GM12891 (cell line): Measurements from ENCODE around the gene SLC25A47.
"Not testable (repeated sequence)": the region's sequence is repeated elsewhere in the genome, so short reads cannot be mapped to it uniquely, and the experiment has no call there.

Experiments
- DNase-seq: peaks from one replicate; pipeline ENCODE4 v3.0.0; 2011; ENCODE audit warnings: low spot score; ENCODE audit not compliant: insufficient read length
- FAIRE-seq: peaks from 2 replicates; lab custom pipeline; 2011; peaks lifted over from hg19 to GRCh38; lab: Jason Lieb, UNC
- PAX5 ChIP-seq: IDR thresholded peaks from 2 replicates; pipeline ENCODE4 v1.6.1; 2011; ENCODE audit warnings: low read length, moderate library complexity, mild to moderate bottlenecking; ENCODE audit not compliant: insufficient read depth, severe bottlenecking
- POLR2A ChIP-seq: IDR thresholded peaks from 2 replicates; pipeline ENCODE4 v1.6.1; 2011; ENCODE audit warnings: low read depth, low read length, control low read depth
- POLR2AphosphoS5 ChIP-seq: IDR thresholded peaks from 2 replicates; pipeline ENCODE4 v1.6.1; 2011; ENCODE audit warnings: low read depth, low read length, control low read depth
- POU2F2 ChIP-seq: IDR thresholded peaks from 2 replicates; pipeline ENCODE4 v1.6.1; 2011; ENCODE audit warnings: low read depth, mild to moderate bottlenecking, control low read depth, low read length, moderate library complexity
- SPI1 ChIP-seq: IDR thresholded peaks from 2 replicates; pipeline ENCODE4 v1.6.1; 2011; ENCODE audit warnings: low read depth, low read length, control low read depth
- TAF1 ChIP-seq: IDR thresholded peaks from 2 replicates; pipeline ENCODE4 v1.6.1; 2011; ENCODE audit warnings: low read depth, low read length, control low read depth

SLC25A47 gene

DNA sequence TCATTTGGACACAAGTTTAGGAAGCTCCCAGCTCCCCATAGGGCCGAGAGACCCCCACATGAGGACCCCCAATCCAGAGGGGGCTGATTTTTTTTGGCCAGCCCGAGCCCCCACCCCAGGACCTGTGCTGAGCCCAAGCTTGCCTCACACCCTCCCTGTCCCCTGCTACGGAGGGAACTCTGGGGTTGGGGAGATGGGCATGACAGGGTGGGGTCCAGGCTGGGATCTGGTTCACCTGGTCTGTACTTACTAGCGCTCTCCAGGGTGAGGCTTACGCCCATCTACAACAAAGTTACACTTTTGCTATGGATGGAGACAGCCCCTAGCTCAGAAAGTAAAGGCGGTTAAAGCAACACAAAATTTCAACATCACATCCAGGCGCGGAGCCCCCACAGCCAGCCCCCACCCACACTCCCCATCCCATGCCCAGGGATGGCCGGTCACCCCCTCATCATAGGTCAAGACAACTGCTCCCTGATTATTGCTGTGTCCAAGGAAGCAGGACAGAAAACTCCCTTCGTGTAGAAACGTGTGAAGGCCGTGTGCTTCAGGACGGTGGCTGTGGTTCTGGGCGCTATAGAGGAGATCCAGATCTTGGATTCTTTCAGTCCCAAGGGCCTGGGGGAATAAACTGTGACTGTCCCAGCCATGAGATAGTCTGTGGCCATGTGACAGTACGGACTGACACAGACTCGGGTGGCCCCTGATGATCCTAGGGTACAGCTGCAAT is 27.6 kb upstream of the SLC25A47 start:
- no peak for DNase-seq
- TF ChIP-seq POLR2AphosphoS5 (no peak), POU2F2 (no peak), PAX5 (no peak), POLR2A (no peak), SPI1 (no peak), TAF1 (no peak)
- FAIRE-seq = no peak

DNA sequence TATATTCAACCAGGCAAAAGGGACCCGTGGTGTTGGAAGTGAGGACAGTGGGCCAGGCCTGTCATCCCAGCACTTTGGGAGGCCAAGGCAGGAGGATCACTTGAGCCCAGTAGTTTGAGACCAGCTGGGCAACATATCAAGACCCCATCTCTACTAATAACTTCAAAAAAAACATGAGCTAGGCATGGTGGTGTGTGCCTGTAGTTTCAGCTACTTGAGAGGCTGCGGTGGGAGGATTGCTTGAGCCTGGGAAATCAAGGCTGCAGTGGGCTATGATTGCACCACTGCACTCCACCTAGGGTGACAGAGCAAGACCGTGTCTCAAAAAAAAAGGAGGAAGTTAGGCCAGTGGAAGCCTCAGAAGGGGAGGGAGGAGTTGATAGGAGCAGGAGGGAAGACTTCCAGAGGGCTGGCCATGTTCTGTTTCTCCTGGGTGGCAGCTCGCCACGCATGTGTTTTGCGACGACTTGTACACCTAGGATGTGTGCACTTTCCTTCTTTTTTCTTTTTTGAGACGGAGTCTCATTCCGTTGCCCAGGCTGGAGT is 27.0 kb upstream of the SLC25A47 start:
- DNase-seq (no peak), FAIRE-seq (no peak)
- TF ChIP-seq SPI1 (no peak), POLR2AphosphoS5 (no peak), PAX5 (no peak), POU2F2 (no peak), POLR2A (no peak), TAF1 (no peak)

DNA sequence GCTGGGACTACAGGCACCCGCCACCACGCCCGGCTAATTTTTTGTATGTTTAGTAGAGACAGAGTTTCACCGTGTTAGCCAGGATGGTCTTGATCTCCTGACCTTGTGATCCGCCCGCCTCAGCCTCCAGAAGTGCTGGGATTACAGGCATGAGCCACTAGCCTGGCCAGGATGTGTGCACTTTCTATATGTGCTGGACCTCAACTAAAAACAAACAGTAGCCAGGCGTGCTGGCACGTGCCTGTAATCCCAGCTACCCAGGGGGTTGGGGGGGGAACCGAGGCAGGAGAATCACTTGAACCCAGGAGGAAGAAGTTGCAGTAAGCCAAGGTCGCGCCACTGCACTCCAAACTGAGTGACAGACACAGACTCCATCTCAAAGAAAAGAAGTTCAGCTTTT is 26.4 kb upstream of the SLC25A47 start:
- FAIRE-seq = peak; percentile 23
- DNase-seq = not testable (repeated sequence)

DNA sequence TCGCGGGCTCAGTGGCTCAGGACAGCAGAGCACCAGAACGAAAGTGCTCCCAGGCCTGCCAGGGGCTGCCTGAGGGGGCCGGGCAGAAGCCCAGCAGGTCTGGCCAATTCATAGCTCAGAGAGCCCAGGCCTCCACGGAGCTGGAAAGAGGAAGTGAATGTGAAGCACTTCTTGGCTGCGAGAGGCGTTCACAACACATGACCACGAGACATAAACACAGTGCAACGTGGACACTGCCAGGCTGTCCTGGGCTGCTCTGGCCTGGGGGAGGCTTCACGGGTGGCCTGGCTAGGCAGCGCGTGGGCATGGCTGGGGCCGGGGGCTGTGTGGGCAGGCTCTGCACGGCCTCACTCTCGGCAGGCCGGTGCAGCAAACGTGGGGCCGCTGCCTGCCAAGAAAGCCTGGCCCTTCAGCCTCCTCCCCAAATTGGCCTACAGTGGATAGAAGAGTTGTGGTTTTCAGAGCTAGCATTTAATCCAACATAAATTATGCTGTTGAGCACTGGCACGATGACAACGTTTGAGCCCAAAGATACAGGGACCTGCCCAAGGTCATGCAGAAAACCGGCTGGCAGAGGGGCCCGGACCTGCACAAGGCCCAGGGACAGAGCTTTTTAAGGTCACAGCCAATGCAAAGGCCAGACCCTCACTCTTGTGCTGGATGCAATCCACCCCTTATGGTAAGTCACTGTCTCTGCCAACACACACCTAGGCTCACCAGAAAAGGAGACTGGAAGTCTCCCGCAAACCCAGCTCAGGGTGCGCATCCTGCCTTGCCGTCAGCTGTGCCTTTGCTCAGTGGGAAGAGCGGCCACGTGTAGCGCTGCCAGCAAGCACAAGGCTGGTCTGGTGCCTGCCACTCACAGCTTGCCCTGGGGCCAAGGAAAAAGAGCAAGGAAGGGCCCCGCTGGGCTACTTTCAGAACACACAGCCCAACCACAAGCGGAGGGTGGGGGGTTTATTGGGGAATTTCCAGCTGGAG is 25.5 kb upstream of the SLC25A47 start:
- peak; percentile 89 for FAIRE-seq
- DNase-seq = peak; percentile 91
- TF ChIP-seq POLR2AphosphoS5 = no peak
- peak; percentile 99 for TF ChIP-seq SPI1
- no peak for TF ChIP-seq POLR2A

- TF ChIP-seq POLR2A = no peak
- no peak for TF ChIP-seq SPI1
- no peak for TF ChIP-seq PAX5
- TF ChIP-seq POLR2AphosphoS5 = no peak
- TF ChIP-seq TAF1 = no peak
- no peak for DNase-seq
- FAIRE-seq = no peak
These were observed 24.4 kb upstream of the SLC25A47 start for GRCh38 chr14:100298551-100299237.

DNA sequence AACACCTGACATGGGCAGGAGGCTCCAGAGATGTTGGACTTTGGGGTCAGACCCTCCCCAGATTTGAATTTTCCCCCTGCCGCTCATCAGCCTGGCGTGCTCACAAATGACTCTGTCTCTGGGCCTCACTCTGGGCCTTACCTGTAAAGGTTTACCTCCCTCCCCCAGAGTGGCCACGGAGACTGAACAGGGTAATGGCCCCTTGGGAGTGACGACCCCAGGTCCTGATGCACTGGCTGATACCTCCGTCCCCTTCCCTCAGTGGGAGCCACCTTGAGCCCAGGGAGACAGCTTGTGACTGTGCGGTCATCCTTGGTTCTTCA is 23.9 kb upstream of the SLC25A47 start:
- TF ChIP-seq TAF1 (no peak), POLR2AphosphoS5 (no peak)
- DNase-seq (no peak), FAIRE-seq (no peak)

- no peak for FAIRE-seq
- no peak for DNase-seq
- TF ChIP-seq POLR2A (no peak), PAX5 (no peak), TAF1 (no peak), SPI1 (no peak), POU2F2 (no peak), POLR2AphosphoS5 (no peak)
These were observed 20.5 kb upstream of the SLC25A47 start for GRCh38 chr14:100302616-100303015.

DNA sequence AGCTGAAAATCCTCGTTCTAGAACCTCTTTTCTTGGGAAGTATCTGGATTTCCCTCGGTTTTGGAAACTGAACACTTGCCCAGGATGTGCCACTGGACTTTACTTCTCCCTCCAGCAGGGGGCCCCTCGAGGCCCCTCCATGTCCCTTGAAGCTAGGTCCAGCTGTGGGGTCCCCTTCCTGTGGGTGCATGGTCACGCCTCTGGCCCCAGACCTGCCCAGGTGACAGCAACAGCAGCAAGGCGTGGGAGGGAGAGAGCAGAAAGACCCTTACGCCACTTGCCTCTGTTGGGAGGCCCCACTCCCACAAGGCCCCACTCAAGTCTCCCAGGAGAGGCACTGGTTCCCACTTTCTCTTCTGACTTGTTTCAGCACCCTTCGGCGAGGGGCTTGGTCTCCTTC is 20.0 kb upstream of the SLC25A47 start:
- peak; percentile 35 for FAIRE-seq
- no peak for DNase-seq
- TF ChIP-seq TAF1 (no peak), SPI1 (no peak), POU2F2 (no peak), PAX5 (no peak), POLR2AphosphoS5 (no peak), POLR2A (no peak)

DNA sequence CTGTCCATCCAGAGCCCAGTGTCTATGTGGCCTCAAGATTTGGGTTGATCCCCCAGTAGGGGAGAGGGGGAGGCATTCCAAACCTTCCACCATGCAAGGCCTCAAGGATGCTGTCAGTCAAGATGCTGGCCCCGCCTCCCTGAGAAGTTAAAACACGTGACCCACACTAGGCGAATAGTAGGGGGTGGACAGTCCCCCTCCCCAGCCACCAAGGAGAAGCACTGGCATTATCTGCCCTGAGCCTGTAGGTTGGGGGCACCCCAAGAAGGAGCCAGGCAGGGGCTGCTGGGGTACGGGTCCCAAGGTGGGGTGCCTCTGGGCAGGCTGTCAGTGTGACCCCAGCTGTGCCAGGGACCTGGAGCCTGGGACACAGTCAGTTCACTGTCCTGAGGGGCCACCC is 19.2 kb upstream of the SLC25A47 start:
- no peak for DNase-seq
- FAIRE-seq = no peak
- no peak for TF ChIP-seq POLR2A
- no peak for TF ChIP-seq SPI1
- no peak for TF ChIP-seq TAF1
- no peak for TF ChIP-seq PAX5
- TF ChIP-seq POU2F2 = no peak
- no peak for TF ChIP-seq POLR2AphosphoS5
